HG03439 (cell line): ENCODE results near the gene ZHX3.

Source experiments
- ATAC-seq: cut with Tn5 transposase; IDR thresholded peaks from one replicate; pipeline ENCODE4 v1.9.1; 2021; ENCODE audit warnings: mild to moderate bottlenecking, moderate library complexity; ENCODE audit not compliant: unreplicated experiment

Gene ZHX3

GRCh38 chr20:41300886-41301285, 16.6 kb downstream of the ZHX3 start:
- ATAC-seq = no peak

- no peak for ATAC-seq
Measured at GRCh38 chr20:41300383-41300782, 17.1 kb downstream of the ZHX3 start.

DNA sequence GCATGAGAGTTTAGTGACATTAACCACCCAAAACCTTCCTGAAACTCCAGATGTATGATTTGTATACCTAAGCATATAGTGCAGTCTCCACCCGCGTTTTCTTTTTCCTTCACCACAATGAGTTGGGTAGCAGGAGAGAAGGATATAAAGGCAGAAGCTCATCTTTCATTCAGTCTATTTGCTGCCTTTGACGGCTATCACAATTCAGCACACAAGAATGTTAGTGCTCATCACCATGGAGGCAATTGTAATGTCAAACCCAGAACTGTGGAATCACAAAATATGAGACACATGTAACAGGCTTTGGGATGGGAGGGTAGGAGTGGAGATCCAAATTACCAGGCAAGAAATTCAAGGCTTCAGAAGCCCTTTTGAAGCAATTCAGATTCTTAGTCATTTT, 17.6 kb downstream of the ZHX3 start:
- ATAC-seq = no peak

DNA sequence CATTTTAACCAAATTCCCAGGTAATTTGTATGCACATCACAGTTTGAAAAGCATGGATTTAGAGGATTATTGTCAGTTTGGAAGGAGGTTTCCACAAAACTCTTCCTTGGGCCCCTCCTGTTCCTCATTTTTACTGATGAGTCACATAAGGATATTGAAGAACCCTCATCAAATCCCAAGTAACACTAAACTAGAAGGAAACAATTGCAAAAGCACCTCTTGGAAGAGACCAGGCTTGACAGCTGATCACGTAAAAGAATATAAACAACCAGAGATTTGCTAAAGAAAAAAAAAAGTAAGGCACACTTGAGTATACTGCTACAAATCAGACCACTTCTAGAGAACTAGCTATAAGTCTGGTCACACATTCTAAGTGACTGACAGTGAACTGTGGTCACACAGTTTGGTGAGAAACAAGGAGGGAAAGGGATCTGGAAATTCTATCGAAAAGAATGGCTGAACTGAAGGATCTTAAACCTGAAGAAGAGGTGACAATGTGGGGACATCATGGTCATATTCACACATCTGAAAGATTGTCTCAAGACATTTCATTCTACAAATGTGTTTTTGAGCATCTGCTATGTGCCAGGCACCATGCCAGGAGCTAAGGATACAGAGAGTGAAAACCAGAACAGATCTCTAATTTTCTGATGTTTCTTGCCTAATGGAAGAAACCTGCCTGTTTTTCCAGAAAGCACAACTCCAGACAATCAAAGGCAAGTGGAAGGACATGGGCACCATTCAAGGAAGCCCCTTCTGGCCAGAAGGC, 24.1 kb downstream of the ZHX3 start:
- no peak for ATAC-seq

DNA sequence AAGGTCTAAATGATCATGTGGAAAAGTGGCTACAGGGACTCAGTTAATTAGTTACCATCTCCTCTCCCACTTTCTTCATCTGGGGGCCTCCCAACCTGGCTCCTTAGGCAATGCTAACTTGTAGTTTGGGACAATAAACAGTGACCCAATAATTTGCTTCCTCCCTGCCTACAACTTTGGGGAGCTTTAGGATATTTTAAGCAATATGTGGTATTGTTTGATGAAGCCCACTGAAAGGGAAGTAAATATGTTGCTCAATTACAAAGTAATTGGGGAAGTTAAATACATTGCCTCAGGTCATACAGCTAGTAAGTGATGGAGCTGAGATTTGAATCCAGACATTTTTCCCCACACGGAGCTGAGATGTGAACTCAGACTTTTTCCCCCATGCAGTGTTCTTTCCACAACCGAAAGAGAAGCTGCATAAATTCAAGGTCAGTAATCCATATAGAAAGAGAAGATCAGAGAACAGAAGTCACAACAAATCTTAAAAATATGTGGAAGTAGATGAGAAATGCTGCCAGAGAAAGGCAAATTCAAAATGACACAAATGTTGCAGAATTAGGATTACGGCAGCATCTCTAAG, 26.6 kb downstream of the ZHX3 start:
- no peak for ATAC-seq

- ATAC-seq = no peak
Measured at GRCh38 chr20:41287327-41287726, 30.2 kb downstream of the ZHX3 start.

DNA sequence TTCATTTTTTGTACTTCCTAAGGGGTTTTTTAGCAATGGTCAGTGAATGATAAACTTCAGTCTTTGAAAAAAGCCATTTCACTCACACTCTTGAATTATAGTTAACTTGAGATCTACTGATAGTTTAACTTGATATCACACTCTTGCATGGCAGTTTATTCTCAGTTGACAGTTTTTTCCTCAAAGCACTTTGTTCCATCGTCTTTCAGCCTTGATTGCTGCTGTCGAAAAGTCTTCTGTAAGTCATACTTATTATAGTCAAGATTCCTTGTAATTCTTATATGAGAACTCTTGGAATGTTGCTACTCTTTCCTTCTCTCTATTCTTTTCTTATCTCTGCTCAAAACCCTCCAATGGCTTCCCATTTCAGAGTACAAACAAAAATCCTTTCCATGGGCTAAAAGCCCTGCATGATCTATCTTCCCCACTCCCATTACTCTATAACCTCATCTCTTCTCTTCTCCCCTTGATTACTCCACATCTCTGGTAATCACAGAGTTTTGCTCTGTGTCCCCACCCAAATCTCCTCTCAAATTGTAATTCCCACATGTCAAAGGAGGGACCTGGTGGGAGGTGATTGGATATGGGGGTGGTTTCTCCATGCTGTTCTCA, 31.2 kb downstream of the ZHX3 start:
- no peak for ATAC-seq

DNA sequence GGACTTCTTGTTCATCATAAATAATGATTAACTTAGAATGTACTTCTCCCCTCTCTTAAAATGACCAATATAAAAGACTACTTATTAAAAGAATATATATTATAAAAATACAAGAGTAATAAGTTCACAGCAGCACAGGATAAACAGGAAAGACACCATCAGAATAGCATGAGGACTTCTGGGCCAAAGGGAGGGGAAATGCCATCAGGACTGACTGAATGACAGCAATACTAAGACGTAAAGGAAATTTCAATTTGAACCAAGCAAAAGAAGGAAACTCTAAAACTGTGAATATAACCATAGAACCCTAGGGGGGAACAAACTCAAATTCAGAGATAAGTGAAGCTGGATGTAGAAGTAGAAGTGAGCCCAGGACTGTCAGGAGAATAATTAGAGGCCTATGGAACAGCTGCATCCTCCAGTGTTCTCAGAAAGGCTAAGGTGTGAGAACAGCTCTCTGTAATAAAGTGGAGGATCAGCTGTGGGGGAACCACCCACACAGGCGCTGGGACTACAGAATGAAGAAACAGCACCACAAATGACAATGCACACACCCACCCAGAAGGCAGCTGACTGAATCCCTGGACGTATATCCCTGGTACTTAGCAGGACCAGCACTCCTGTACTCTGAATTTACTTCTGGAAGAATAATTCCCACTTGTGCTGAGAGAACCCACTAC, 37.8 kb downstream of the ZHX3 start:
- ATAC-seq = no peak

- no peak for ATAC-seq
Measured at GRCh38 chr20:41278936-41279335, 38.6 kb downstream of the ZHX3 start.

- ATAC-seq = no peak
Measured at GRCh38 chr20:41277049-41277448, 40.5 kb downstream of the ZHX3 start.

- no peak for ATAC-seq
Measured at GRCh38 chr20:41276317-41276751, 41.2 kb downstream of the ZHX3 start.

DNA sequence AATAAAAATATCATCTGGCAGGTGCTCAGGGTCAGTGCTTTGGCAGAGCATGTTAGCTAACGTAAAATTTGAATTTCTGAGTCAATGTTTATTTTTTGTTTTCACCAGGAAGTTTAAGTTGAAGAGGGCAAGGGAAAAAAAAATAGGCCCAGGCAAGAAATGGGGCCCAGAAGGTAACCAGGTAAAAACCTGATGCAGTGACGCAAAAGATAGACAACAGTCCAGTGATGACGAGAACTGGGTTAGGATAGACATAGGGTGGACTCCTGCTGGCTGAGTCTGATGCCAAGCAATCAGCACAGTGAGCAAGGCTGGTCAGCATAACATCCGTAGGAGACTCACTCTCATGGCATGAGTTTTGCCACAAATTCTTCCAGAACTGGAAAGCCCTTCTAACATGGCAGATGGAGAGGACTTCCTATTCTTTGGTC, 42.2 kb downstream of the ZHX3 start:
- no peak for ATAC-seq

DNA sequence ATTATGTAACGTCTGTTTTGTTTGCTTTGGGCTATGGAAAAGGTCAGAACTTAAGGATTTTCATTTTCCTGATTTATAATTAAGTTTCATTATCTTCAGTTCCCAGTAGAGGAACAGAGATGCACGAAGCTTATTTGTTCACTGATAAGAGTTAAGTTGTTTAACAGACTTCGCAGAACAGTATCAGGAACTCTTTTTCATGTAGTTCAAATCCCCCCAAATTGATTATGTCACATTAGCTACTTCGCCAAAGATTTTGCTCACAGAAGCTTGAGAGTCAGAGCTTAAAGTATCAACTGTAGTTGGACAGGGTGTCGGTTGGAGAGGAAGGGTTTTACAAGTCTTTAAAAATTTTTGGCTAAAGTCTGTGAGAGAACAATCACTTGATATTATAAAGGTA, 43.4 kb downstream of the ZHX3 start:
- no peak for ATAC-seq

- no peak for ATAC-seq
Measured at GRCh38 chr20:41273445-41273844, 44.1 kb downstream of the ZHX3 start.

DNA sequence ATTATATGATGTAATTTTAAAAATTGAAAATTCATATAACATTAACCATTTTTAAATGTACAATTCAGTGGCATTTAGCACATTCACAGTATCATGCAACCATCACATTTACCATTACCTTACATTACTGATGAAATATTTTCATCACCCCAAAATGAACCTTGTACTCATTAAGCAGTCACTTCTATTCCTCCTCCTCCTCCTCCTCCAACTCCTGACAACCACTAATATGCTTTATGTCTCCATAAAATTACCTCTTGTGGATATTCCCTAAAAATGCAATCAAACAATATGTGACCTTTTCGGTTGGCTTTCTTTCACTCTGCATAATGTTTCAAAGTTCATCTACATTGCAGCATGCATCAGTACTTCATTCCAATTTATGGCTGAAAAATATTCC, 45.2 kb downstream of the ZHX3 start:
- no peak for ATAC-seq

DNA sequence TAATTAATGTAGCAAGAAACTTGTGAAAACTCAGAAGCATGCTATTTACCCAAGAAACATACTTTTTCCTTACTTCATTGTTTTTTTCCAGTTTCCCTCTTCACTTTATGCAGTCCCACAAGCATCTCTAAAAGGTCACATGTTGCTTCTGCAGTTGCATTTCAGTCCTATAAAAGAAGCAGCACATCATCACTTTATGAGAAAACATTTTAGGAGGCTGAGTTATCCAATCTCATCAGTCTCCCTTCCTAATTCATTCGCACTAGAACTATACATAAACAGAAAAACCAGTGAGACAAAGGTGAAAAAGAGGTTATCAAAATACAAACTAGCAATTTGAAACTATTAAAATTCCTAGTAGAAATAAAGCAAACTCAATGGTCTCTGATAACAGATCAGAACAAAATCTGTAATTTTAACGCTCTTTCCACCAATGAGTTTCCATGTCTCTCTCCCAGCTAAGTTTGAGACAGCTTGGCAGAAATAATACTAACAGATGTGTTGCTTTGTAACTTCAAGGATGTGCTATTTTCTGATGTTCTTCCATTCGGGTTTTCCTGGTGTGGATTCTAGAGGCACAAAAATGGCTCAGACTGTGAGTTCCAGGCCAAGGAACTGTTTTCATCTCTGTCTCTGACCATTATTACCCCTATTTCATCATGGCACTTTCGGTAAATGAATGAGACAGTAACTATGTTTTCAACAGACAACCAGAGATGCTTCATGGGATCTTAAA, 48.4 kb downstream of the ZHX3 start:
- no peak for ATAC-seq

GRCh38 chr20:41268402-41268801, 49.1 kb downstream of the ZHX3 start:
- ATAC-seq = no peak

- no peak for ATAC-seq
Measured at GRCh38 chr20:41265938-41266337, 51.6 kb downstream of the ZHX3 start.

GRCh38 chr20:41264819-41265218, 52.7 kb downstream of the ZHX3 start:
- no peak for ATAC-seq

- ATAC-seq = no peak
Measured at GRCh38 chr20:41261790-41262717, 55.5 kb downstream of the ZHX3 start.
